Epithelial cell of proximal tubule (primary cell): ENCODE measurements around the gene FDXACB1. TPM values are rescaled to one million over a fixed set of nuclear protein-coding genes. Genes with fewer than 3 reads are reported as not detected.

ENCODE experiments used
- DNase-seq: peaks from one replicate; pipeline ENCODE4 v3.0.0-alpha.2; 2011; ENCODE audit warnings: low read depth
- H3K4me3 ChIP-seq: 2 replicates; pipeline ENCODE4 v1.5.1; 2011; ENCODE audit warnings: low read depth, mild to moderate bottlenecking, low read length
- CTCF ChIP-seq: conservative IDR thresholded peaks from 2 replicates; pipeline ENCODE4 v1.5.1; 2012; ENCODE audit warnings: low read depth, mild to moderate bottlenecking, low read length
- total RNA-seq: library from RNA; depleted of rRNA; stranded (reverse); fragments of >200 nt; gene quantifications from 2 replicates; pipeline ENCODE4 v1.2.3, GENCODE V29; 2015

FDXACB1 gene
- total RNA-seq, 1 donor from 2014 or later, result 1.1 TPM

- no peak for DNase-seq
- H3K4me3 ChIP-seq, result no peak overlapping the region
- TF ChIP-seq CTCF, result no peak
Measured at GRCh38 chr11:111835665-111836064, 43.3 kb downstream of the FDXACB1 start.

GRCh38 chr11:111834432-111835163 lies 44.4 kb downstream of the FDXACB1 start:
- no peak overlapping the region for H3K4me3 ChIP-seq
- DNase-seq, result no peak
- TF ChIP-seq CTCF, result no peak

GRCh38 chr11:111833524-111833923 lies 45.4 kb downstream of the FDXACB1 start:
- DNase-seq, result no peak
- H3K4me3 ChIP-seq, result no peak overlapping the region
- TF ChIP-seq CTCF, result peak; percentile 44

GRCh38 chr11:111829185-111829968 lies 49.6 kb downstream of the FDXACB1 start:
- H3K4me3 ChIP-seq, result no peak overlapping the region
- TF ChIP-seq CTCF, result no peak
- no peak for DNase-seq

GRCh38 chr11:111826322-111826950 lies 52.5 kb downstream of the FDXACB1 start:
- DNase-seq, result no peak
- no peak for TF ChIP-seq CTCF
- no peak overlapping the region for H3K4me3 ChIP-seq

Other genes starting within 250 kb of the FDXACB1 start
- 41.1 and 46.1 TPM in 2 replicates for gene PPP2R1B, start 112.8 kb downstream of the FDXACB1 start, total RNA-seq
- gene ALG9, start 7.6 kb downstream of the FDXACB1 start, total RNA-seq, result 19.2 and 29.8 TPM in 2 replicates
- gene CFAP68, start 376 bp upstream of the FDXACB1 start, total RNA-seq, result 20.0 and 29.5 TPM in 2 replicates
- 5.9 and 25.8 TPM in 2 replicates for gene CRYAB, start 32.6 kb upstream of the FDXACB1 start, total RNA-seq
- gene HSPB2, start 33.6 kb upstream of the FDXACB1 start, total RNA-seq, result 0.29 TPM in 1 of 2 replicates, not detected in the other
- gene C11orf52, start 39.7 kb upstream of the FDXACB1 start, total RNA-seq, result 4.0 and 5.0 TPM in 2 replicates
- gene DIXDC1, start 58.2 kb upstream of the FDXACB1 start, total RNA-seq, result 6.8 and 7.7 TPM in 2 replicates
- gene DLAT, start 146.2 kb upstream of the FDXACB1 start, total RNA-seq, result 41.0 and 64.7 TPM in 2 replicates
- 0.12 and 0.36 TPM in 2 replicates for gene PIH1D2, start 194.9 kb upstream of the FDXACB1 start, total RNA-seq
- 11.9 and 20.3 TPM in 2 replicates for gene NKAPD1, start 195.1 kb upstream of the FDXACB1 start, total RNA-seq
- 38.1 and 70.8 TPM in 2 replicates for gene TIMM8B, start 207.6 kb upstream of the FDXACB1 start, total RNA-seq
- 48.5 and 96.7 TPM in 2 replicates for gene SDHD, start 207.7 kb upstream of the FDXACB1 start, total RNA-seq